ENCODE measurements around the gene PLAU. TPM values are rescaled to one million over a fixed set of nuclear protein-coding genes. Genes with fewer than 3 reads are reported as not detected.

The PLAU gene
- total and polyA plus RNA-seq, 2 experiments from 2014 or later, result 5.2 to 11.1 TPM

DNA sequence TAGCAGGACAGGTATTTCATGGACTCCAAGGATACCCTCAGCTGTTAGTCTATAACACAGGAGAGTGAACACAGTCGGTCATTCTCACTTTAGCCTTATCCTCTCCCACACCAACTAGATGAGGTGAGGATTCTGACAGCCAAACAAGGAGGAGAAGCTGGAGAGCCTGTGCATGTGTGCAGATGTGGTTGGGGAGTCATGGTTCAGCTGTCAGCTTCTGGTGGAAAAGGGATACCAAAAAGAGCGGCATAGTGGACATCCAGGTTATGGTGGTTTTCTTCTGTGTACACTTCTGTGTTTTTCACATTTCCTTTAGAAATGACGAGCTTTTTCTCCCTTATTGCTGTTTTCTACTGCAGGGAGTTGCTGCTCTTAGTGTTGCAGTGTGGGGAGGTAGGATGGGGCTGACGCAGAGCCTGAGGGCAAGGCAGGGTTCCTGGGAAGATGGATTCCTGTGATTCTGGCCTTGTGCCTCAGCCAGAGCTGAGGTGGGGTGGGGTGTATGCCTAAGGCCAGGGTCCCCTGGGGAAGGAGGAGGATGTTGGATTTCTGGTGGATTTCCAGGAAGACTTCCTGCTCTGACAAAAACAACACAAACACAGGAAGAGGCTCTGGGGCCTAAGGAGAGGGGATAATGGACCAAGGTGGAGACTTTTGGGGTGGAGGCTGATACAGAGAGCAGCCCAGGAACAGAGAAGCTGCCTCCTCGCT lies 26.6 kb downstream of the PLAU start:
- Histone ChIP-seq H3K9me2 (replicated peaks; ENCODE audit: insufficient read depth) (no peaks in the 10 kb centered on the region), H3K4me2 (no peak overlapping the region), H3K27me3 (no peaks in the 10 kb centered on the region), H3K4me3 (no peak overlapping the region), H4K20me1 (ENCODE audit: insufficient read depth, poor library complexity, severe bottlenecking) (no peaks in the 10 kb centered on the region), H3K27ac (no peak overlapping the region), H3K79me2 (no peaks in the 10 kb centered on the region), H3K9me3 (ENCODE audit: low read depth) (no peaks in the 10 kb centered on the region), H3K36me3 (replicated peaks; ENCODE audit: insufficient read depth, low read depth) (no peaks in the 10 kb centered on the region), H3K4me1 (ENCODE audit: insufficient read depth) (peaks cover 7% of the 10 kb centered on the region), H2AFZ (no peak overlapping the region)
- DNase-seq (ENCODE audit: low spot score), result no peak
- TF ChIP-seq EZH2phosphoT487 (IDR thresholded peaks at IDR 0.05; ENCODE audit: low read depth, severe bottlenecking, unreplicated experiment), result no peak
- TF ChIP-seq EZH2 (IDR thresholded peaks at IDR 0.05; ENCODE audit: borderline replicate concordance), result no peak
- TF ChIP-seq CTCF (IDR thresholded peaks at IDR 0.05; ENCODE audit: poor library complexity), result no peak
- WGBS (ENCODE audit: low lambda C conversion rate, missing lambda C conversion rate), result 90% methylated on average over 5 of the region's 5 CpGs

DNA sequence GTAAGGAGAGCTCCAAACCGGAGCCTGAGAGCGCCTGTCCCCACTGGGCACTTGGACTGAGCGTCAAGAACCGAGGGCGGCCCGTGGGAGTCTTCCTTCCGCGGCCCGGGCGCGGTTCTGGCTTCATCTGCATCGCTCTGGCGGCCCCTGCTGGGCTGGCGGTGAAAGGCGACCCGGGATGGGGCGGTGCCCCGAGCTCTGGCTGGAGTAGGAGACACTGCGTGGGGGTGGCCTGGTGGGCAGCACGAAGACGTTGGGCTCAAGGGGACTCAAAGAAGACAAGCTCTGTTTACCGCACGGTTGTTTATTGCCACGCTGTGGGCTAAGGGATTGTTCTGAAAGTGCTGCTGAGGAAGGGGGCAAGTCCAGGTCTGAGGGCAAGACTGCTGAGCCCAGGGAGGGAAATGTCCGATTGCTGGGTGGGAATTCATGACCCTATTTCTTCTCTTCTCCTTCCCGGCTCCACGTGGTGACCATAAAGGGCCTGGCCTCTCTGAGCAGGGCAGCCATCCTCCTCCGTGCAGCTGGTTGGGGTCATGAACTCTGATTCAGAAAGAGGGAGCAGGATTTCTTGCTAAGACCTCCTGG lies 29.8 kb downstream of the PLAU start:
- H3K9me2 ChIP-seq (replicated peaks; ENCODE audit: insufficient read depth), result no peaks in the 10 kb centered on the region
- H3K79me2 ChIP-seq, result no peaks in the 10 kb centered on the region
- peak; percentile 88 for DNase-seq (ENCODE audit: low spot score)
- WGBS (ENCODE audit: low lambda C conversion rate, missing lambda C conversion rate), result 11% methylated on average over 28 of the region's 28 CpGs
- H3K4me2 ChIP-seq, result peak overlapping the region; percentile 68
- TF ChIP-seq EZH2phosphoT487 (IDR thresholded peaks at IDR 0.05; ENCODE audit: low read depth, severe bottlenecking, unreplicated experiment) (no peak), CTCF (IDR thresholded peaks at IDR 0.05; ENCODE audit: poor library complexity) (peak; percentile 97), EZH2 (IDR thresholded peaks at IDR 0.05; ENCODE audit: borderline replicate concordance) (no peak)
- H3K4me3 ChIP-seq, result no peak overlapping the region
- peaks cover 7% of the 10 kb centered on the region for H3K4me1 ChIP-seq (ENCODE audit: insufficient read depth)
- no peaks in the 10 kb centered on the region for H3K27me3 ChIP-seq
- H3K36me3 ChIP-seq (replicated peaks; ENCODE audit: insufficient read depth, low read depth), result no peaks in the 10 kb centered on the region
- no peaks in the 10 kb centered on the region for H4K20me1 ChIP-seq (ENCODE audit: insufficient read depth, poor library complexity, severe bottlenecking)
- H3K9me3 ChIP-seq (ENCODE audit: low read depth), result no peaks in the 10 kb centered on the region
- peak overlapping the region; percentile 93 for H2AFZ ChIP-seq
- no peak overlapping the region for H3K27ac ChIP-seq

DNA sequence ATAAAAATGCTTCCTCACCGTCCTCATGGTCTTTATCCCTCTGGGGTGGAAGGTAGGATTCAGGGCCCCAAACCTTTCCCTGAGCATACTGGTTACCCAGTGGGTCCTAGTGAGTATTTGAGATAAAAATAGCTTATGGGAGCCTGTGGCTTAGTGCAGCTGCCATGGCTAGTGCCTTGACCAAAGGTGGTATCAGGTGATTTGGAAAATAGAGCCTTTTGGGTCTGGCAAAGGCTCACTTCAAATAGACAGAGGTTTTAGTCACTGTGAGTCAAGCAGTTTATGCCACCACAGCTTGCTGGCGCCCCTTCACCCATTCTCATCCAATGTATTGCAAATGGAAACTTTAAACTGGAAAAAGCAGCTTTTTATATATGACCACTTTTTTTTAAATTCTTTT lies 30.4 kb downstream of the PLAU start:
- Histone ChIP-seq H3K9me2 (replicated peaks; ENCODE audit: insufficient read depth) (no peaks in the 10 kb centered on the region), H3K79me2 (no peaks in the 10 kb centered on the region), H3K4me2 (no peak overlapping the region), H4K20me1 (ENCODE audit: insufficient read depth, poor library complexity, severe bottlenecking) (no peaks in the 10 kb centered on the region), H3K4me1 (ENCODE audit: insufficient read depth) (peaks cover 7% of the 10 kb centered on the region), H3K4me3 (no peak overlapping the region), H3K9me3 (ENCODE audit: low read depth) (no peaks in the 10 kb centered on the region), H3K27me3 (no peaks in the 10 kb centered on the region), H2AFZ (peak overlapping the region; percentile 93), H3K27ac (no peak overlapping the region), H3K36me3 (replicated peaks; ENCODE audit: insufficient read depth, low read depth) (no peaks in the 10 kb centered on the region)
- TF ChIP-seq EZH2phosphoT487 (IDR thresholded peaks at IDR 0.05; ENCODE audit: low read depth, severe bottlenecking, unreplicated experiment) (no peak), EZH2 (IDR thresholded peaks at IDR 0.05; ENCODE audit: borderline replicate concordance) (no peak), CTCF (IDR thresholded peaks at IDR 0.05; ENCODE audit: poor library complexity) (no peak)
- no peak for DNase-seq (ENCODE audit: low spot score)
- 90% methylated on average over 2 of the region's 2 CpGs for WGBS (ENCODE audit: low lambda C conversion rate, missing lambda C conversion rate)

Data from hepatocyte (in vitro differentiated cells).